ENCODE measurements around the gene PSMA4. TPM values are rescaled to one million over a fixed set of nuclear protein-coding genes. Genes with fewer than 3 reads are reported as not detected.

The PSMA4 gene
- total RNA-seq, 3 donors from 2014 or later (not counting 1 experiment from before 2014, with no cell fraction given) = 94.6 to 124 (median 96.4) TPM

GRCh38 chr15:78502641-78503040 lies 37.6 kb upstream of the PSMA4 start:
- Histone ChIP-seq H3K4me1 (ENCODE audit: control insufficient read depth, insufficient read depth, low read length) (peaks cover 8% of the 10 kb centered on the region), H3K27ac (ENCODE audit: low read length) (no peak overlapping the region), H3K36me3 (ENCODE audit: control insufficient read depth, insufficient read depth, low read length) (peaks cover 18% of the 10 kb centered on the region), H3K9me3 (ENCODE audit: control insufficient read depth, insufficient read depth, low read length) (no peaks in the 10 kb centered on the region), H3K4me3 (ENCODE audit: low read length) (no peak overlapping the region), H3K27me3 (ENCODE audit: control insufficient read depth, insufficient read depth, low read length) (no peaks in the 10 kb centered on the region)
- no peak for TF ChIP-seq CTCF (IDR thresholded peaks at IDR 0.05)
- Mint-ChIP-seq H3K36me3 (peaks cover 8% of the 10 kb centered on the region), H3K4me1 (peaks cover 9 to 14% of the 10 kb centered on the region in 2 donors), H3K27ac (no peak overlapping the region), H3K9me3 (no peaks in the 10 kb centered on the region), H3K27me3 (ENCODE audit: low read depth in 2 of 2) (peaks cover 0 to 3% of the 10 kb centered on the region in 2 donors), H3K4me3 (no peak overlapping the region)
- DNase-seq (no peak), ATAC-seq (no peak)
- 93% methylated on average over 2 of the region's 2 CpGs for WGBS (ENCODE audit: insufficient coverage)
- intact Hi-C loops (cut with micrococcal nuclease) = no loop called here

GRCh38 chr15:78506971-78507830 lies 33.0 kb upstream of the PSMA4 start, which contains the start of gene HYKK:
HYKK (plus strand) TSS chr15:78507577; CDS start chr15:78513089, 5,512 bp downstream.
- intact Hi-C loops (cut with micrococcal nuclease) = no loop called here
- H3K9me3 Mint-ChIP-seq = no peaks in the 10 kb centered on the region
- Histone ChIP-seq H3K36me3 (ENCODE audit: control insufficient read depth, insufficient read depth, low read length) (no peaks in the 10 kb centered on the region), H3K27me3 (ENCODE audit: control insufficient read depth, insufficient read depth, low read length) (peaks cover 3% of the 10 kb centered on the region), H3K9me3 (ENCODE audit: control insufficient read depth, insufficient read depth, low read length) (no peaks in the 10 kb centered on the region), H3K4me1 (ENCODE audit: control insufficient read depth, insufficient read depth, low read length) (peaks cover 14% of the 10 kb centered on the region), H3K4me3 (ENCODE audit: low read length) (peak within 1 kb of the TSS; percentile 51), H3K27ac (ENCODE audit: low read length) (no peak within 1 kb of the TSS)
- H3K27me3 Mint-ChIP-seq (ENCODE audit: low read depth in 2 of 2) = peaks cover 11 to 15% of the 10 kb centered on the region in 2 donors
- DNase-seq (peak; percentile 32 to 81), ATAC-seq (peak; percentile 73 to 79 (median 78))
- no peak for TF ChIP-seq CTCF (IDR thresholded peaks at IDR 0.05)
- peak within 1 kb of the TSS; percentile 93 for H3K4me3 Mint-ChIP-seq
- 1% methylated on average over 63 of the region's 63 CpGs for WGBS (ENCODE audit: insufficient coverage)
- peak within 1 kb of the TSS in 1 of 2 donors; percentile 21 for H3K27ac Mint-ChIP-seq
- H3K4me1 Mint-ChIP-seq = peaks cover 15 to 22% of the 10 kb centered on the region in 2 donors
- H3K36me3 Mint-ChIP-seq = no peaks in the 10 kb centered on the region

- Mint-ChIP-seq H3K4me3 (peak overlapping the region; percentile 93), H3K4me1 (peaks cover 15 to 22% of the 10 kb centered on the region in 2 donors), H3K27me3 (ENCODE audit: low read depth in 2 of 2) (peaks cover 11 to 15% of the 10 kb centered on the region in 2 donors), H3K27ac (peak overlapping the region in 1 of 2 donors; percentile 21), H3K9me3 (no peaks in the 10 kb centered on the region), H3K36me3 (no peaks in the 10 kb centered on the region)
- Histone ChIP-seq H3K36me3 (ENCODE audit: control insufficient read depth, insufficient read depth, low read length) (no peaks in the 10 kb centered on the region), H3K9me3 (ENCODE audit: control insufficient read depth, insufficient read depth, low read length) (no peaks in the 10 kb centered on the region), H3K4me3 (ENCODE audit: low read length) (peak overlapping the region; percentile 51), H3K27ac (ENCODE audit: low read length) (no peak overlapping the region), H3K4me1 (ENCODE audit: control insufficient read depth, insufficient read depth, low read length) (peaks cover 14% of the 10 kb centered on the region), H3K27me3 (ENCODE audit: control insufficient read depth, insufficient read depth, low read length) (peaks cover 3% of the 10 kb centered on the region)
- no peak for TF ChIP-seq CTCF (IDR thresholded peaks at IDR 0.05)
- 4% methylated on average over 13 of the region's 13 CpGs for WGBS (ENCODE audit: insufficient coverage)
- peak; percentile 33 to 50 (median 43) for ATAC-seq
- DNase-seq = no peak
- intact Hi-C loops (cut with micrococcal nuclease) = no loop called here
Measured at GRCh38 chr15:78507831-78508160, 32.4 kb upstream of the PSMA4 start.

Measured in natural killer cell (primary cell).